NCI-H1092 (cell line): Measurements from ENCODE around the gene LRRC3C.

Experiments
- DNase-seq: peaks from one replicate; lab custom pipeline; 2025; lab: John Stamatoyannopoulos, UW

Gene LRRC3C

DNA sequence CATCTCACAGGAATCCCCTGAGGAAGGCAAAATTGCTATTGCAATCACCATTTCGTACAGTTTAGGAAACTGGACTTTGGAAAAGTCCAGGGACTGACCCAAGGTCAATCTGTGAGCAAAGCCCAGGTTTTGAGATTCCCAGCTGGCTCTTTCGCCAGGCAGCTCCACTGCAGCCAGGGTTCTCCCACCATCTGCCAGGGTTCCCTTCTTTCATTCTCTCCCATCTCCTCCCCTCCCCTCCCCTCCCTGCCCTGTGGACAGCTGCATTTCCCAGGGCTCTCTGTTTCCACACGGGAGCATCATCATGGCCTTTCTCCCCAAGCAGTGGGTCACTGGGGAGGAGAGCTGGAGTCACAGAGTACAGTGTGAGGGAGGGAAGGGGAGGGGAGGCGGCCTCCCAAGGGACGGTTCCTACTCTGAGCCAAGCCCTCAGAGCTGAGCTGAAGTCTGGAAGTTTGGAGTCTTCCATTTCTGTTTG, 23.4 kb downstream of the LRRC3C start:
- DNase-seq: no peak

DNA sequence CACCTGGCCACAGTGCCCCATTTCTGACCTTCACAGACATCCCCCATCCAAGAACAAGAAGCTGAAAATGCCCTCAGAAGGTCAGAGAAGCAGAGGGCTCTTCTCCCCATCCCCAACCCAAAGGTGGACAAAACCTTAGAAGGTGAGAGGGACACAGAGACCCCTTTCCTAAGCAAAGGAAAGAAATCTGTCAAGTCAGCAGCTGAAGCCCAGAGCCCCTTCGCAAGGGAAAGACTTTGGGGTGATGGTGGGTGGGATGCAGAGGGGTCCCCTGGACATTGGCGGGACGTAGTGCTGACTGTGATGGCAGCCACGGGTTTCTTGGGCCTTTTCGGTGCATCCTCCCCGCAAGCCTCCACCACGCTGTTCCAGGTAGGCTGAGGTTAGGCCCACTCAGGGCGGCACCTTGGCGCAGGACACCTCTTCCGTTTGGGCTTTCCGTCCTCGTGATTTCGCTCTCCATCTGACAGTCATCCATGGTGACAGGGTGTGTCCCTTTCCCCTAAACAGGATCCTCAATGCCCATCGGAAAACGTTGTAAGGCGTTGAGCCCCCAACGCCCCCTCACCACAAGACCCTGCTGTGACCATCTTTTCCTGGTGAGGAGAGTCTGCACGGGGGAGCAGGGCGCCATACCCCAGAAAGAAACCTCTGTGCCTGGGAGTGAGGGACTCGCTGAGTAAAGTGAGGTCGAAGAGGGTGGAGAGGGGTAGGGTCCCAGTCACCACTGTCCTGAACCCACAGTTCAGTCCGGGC, 24.6 kb downstream of the LRRC3C start:
- no peak for DNase-seq

DNA sequence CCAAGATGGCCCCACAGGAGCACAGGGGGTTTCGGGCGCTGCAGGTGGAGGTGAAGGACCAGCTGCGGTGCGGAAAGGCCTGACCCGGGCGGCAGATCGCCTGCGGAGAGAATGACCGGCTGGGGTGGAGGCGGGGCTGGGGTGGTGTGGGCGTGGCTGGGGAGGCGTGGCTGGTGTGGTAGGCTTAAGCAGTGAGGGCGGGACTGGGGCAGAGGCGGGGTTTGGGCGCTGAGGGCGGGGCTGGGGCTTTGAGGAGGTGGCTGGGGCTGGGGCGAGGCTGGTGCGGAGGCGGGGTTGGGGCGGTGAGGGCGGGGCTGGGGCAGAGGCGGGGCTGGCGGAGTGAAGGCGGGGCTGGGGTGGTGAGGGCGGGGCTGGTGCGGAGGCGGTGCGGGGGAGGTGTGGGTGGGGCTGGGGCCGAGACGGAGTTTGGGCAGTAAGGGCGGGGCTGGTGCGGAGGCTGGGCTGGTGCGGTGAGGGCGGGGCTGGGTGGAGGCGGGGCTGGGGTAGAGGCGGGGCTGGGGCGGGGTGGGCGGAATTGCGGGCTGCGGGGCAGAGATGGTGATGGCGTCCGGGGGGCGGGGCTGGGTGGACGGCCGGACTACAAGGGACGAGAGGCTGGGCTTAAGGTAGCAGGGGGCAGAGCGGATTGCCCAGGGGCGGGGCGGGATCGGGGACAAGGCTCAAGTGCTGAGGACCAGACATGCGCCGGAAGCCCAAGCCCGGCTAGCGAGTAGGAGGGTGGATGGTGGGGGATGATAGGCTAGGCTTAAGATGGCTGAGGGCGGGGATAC, 25.3 kb downstream of the LRRC3C start:
- peak; percentile 90 for DNase-seq

DNA sequence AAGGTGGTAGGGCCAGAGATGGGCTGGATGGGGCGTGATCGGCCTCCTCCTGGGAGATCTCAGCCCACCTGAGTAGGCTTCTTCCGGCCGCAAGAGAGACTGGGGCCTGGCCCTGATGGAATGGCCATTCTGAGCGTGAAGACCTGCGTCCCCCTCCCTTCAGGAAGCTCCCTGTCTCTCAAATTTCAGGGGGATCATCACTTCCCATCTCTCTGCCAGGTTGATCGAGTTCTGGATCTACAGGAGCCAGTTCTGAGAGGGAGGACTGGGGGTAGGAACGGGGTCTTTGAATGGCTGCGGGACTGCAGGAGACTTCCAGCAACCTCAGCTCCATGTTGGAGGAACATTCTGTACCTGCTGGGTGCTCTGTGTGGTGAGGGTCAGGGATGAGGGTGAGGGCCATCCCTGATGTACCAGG, 25.9 kb downstream of the LRRC3C start:
- DNase-seq: no peak

DNA sequence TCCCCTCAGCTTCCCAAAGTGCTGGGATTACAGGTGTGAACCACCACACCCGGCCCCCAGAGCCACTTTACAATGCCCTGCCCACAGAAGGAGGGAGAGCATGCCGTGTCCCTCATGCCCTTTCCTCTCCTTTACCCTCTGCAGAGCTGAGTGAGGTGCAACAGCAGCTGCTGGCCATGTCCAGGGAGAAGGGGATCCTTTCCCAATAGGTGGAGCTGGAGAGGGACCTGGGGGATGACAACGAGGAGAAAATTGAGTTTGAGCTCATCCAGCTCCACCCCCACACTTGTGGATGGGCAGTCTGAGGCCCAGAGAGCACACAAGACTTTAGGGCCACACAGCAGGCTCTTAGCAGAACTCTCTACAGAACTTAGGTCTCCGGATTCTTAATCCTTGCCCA, 27.3 kb downstream of the LRRC3C start:
- no peak for DNase-seq

DNA sequence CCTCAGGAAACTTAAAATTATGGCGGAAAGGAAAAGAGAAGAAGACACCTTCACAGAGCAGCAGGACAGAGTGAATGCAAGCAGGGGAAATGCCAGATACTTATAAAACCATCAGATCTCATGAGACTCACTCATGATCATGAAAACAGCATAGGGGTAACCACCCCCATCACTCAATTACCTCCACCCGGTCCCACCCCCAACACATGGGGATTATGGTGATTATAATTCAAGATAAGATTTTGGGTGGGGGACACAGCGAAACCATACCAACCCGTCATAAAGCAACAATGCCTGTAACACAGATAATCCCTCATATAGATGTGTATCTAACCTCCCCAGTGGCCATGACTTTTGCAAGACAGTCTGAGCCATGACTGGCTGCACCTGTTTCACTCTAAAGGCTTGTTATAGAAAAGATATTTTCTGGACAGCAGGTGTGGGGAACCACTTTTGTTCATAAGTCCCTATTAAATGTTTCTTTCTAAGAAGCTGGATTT, 28.2 kb downstream of the LRRC3C start:
- no peak for DNase-seq

DNA sequence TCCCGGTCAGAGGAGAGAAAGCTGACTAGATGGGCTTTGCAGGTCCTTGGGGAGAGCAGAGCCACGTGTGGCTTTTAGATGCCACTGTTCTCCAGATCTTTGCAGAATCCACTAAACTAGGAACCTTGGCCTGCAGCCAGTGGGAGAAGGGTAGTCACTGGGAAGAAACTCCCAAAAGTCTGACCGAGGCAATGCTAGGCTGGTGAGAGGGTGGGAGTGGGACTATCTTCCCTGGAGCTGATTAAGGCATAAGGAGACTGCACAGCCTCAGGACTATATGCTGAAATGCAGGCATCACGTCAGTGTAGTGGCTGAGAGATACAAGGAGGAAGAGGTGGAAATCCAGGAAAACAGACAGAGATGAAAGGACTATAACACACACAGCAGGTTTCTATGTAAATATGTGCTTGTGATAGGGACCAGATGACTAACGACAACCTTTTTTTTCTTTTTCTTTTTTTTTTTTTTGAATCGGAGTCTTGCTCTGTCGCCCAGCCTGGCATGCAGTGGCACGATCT, 33.1 kb downstream of the LRRC3C start:
- DNase-seq: no peak

DNA sequence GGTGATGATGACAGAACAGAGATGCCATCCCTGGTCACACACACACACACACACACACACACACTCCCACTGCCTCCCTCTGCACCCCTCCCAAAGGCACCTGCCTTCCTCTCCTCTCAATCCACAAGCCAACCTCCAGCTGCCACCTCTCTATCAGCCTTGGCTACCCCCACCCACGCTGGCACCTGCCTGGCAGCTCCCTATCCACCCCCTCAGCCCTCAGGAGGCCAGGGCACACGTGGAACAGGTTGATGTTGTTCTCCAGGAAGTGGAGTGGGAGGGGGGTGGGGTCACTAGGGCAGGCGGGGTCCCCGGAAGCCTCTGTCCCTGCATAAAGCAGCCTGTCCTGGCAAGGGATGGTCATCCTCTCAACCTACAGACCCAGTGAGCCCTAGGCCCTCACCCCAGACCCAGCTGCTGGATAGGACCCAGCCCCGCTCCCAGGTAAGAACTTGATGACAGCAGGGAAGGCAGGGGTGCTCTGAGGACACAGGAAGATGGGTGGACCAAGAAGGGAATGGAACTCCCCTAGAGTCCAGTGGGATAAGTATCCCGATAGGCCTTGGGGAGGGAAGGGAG, 35.2 kb downstream of the LRRC3C start, which contains the start of gene GSDMA:
GSDMA (plus strand) TSS at position 363 of the 579 bp plus-strand sequence. CDS start 2,684 bp downstream, outside the sequence.
- no peak for DNase-seq

DNA sequence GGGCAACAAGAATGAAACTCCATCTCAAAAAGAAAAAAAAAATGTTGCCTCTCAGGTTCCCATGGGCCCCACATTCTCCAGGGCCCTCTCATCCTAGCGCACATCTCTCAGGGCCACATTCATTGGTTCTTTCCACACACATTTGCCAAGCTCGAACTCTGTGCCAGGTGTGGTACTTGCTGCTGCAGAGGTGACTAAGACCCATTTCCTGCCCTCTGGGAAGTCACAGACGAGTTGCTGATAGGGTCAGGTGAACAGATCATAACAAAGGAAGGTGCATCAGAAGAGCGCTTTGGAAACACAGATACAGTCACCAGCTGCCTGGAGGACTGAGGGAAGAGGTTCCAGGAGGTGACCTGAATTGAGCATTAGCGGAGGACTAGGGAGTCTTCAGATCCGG, 36.3 kb downstream of the LRRC3C start:
- no peak for DNase-seq

DNA sequence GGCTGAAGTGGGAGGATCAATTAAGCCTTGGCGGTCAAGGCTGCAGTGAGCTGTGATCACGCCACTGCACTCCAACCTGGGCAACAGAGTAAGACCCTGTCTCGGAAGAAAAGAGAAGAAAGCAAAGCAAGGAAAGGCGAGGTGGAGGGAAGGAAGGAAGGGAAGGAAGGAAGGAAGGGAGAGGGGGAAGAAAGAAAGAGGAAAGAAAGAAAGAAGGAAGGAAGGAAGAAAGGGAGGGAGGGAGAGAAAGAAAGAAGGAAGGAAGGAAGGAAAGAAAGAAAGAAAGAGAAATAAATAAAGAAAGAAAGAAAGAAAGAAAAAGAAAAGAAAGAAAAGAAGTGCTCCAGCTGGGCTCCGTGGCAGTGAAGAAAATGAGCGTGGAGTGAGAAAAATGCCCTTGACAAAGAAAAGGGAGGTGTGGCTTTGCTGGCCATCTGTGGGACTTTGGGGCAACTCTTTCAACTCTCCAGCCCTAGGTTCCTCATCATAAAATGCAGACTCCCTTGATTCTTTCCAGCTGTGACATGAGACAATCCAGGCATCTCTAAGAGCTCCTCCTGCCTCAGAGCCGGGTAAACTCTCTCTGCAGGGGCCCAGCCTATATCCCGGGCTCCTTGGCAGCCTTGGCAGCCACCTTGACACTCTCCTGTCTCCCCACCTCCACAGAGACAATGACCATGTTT, 37.6 kb downstream of the LRRC3C start:
- DNase-seq: no peak

DNA sequence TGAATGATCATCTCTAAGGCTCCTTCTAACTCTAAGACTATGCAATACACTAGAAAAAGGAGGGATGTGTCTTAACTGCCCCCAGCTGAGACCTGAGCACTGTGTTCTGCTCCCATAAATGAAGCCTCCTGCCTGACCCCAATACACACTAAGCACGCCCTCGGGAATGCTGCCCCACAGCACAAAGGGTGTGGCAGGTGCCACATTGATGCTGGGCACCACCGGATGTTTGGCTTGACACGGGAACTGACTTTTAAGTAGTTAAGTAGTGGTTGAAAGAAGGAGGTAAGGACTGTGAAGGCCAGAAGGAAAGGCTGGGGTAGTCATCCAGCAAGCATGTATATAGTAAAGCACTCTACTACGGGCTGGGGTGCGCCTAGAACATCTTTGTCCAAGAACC, 39.2 kb downstream of the LRRC3C start:
- DNase-seq: no peak

DNA sequence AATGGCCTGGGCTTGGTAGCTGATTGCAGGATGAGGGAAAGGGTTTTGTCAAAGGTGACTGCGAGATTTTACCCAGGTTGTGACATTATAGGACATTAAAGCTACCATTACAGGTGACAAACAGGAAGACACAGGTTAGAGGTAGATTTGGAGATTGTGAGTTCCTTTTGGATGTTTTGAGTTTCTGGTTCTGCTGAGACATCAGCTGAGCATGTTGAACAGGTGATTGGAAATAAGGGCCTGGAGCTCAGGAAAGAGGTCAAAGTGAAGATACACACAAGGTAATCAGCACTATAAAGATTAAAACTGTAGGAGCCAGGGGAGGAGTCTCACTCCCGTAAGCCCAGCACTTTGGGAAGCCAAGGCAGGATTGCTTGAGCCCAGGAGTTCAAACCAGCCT, 41.2 kb downstream of the LRRC3C start:
- DNase-seq: no peak

DNA sequence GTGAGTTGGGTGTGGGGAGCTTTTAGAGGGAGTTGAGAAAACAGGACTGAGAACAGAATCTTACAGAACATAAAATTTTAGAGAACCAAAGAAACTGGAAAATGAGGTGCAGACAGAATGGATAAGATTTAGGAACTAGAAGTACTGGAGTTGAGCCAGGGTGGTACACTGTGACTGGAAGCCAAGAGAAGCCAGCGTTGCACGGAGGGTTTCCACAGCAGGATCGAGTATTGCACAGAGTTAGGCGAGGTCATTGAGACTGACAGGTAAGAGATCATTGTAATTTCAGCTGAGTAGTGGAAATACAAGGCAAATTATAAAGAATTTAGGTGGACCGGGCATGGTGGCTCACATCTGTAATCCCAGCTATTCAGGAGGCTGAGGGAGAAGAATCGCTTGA, 41.8 kb downstream of the LRRC3C start:
- DNase-seq: no peak

DNA sequence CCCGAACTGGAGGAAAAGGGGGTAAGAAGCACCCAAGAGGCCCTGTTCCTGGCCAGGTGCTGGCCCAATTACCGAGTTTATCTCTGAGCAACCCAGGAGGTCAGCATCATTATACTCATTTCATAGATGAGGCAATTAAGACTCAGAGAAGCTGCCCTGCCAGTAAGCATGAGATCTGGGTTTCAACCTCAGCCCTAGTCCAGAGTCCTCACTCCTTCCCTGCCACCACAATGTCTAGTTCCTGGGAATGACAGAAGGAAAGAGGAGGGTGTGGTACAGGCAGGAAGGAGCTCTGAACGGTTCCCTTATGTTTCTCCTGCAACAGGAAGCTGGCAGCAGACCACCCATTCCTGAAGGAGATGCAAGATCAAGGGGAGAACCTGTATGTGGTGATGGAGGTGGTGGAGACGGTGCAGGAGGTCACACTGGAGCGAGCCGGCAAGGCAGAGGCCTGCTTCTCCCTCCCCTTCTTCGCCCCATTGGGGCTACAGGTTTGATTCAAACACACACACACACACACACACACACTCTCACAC, 42.7 kb downstream of the LRRC3C start:
- DNase-seq: no peak

DNA sequence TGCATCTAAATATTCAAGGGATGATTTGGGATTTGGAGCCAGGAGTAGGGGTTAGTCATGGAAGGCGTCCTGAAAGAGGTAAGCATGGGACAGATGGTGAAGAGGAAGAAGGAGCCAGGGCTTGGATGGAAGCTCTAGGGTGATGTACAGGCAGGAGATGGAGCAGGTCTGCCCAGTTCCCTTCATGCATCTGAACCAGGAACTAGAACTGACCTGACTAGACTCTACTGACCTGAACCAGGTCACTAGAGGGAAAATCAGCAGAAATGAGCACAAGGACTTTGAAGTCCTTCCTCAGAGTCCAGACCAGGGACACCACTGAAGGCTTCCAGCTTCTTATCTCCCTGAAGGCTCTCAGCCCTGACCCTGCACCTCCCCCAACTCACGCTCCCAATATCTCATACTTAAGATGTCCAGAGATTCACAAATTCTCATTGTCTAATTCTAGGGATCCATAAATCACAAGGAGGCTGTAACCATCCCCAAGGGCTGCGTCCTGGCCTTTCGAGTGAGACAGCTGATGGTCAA, 43.6 kb downstream of the LRRC3C start:
- no peak for DNase-seq

DNA sequence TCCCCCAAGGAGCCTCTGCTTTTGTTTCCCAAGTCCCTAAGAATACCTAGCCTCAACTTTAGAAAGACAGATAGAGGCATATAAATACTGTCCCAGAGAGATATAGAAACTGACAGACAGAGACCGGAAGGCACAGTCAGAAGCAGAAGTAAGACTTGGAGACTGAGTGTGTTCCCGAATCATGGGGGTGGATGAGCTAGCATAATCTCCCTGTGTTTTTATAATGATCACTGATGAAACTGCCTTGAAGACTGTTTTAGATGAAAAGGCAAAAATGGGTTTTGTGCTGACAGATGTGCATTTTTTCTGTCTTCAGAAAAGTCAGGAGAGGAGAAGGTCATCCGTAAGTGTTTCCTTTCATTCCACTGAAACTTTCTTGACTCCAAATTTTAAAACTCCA, 44.7 kb downstream of the LRRC3C start:
- DNase-seq: no peak

DNA sequence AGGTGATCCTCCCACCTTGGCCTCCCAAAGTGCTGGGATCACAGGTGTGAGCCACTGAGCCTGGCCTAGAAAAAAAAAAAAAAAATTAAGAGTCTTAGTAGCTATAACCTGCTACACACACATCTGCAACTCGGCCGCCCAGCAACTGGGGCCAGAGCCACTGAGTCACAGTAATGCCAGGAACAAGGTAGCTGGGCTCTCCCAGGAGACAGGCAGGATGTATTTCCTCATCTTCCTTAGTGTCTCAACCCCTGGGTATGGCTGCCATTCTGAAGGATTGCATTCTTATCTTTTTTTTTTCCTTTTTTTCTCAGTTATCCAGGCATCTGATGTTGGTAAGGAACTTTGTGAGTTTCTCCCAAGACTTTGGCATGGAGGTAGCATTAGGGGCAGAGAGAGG, 46.0 kb downstream of the LRRC3C start:
- DNase-seq: no peak

DNA sequence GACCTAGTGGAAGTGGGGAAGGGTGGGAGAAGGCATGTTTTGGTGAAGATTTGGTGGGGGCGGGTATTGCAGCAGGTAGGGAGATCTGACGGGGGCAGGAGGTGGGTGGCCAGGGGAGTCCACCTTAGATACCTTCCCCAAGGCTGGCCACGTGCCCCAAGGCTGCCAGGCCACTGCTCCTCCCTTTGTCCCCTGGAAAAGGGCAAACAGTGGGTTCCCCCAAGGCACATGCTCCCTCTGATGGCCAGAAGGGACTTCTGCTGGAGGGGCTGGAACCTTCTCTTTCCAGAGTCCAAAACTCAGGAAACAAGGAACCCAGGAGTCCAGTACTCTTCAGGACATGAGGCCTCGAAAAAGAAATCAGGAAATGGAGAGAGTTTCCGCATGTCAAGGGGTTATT, 46.9 kb downstream of the LRRC3C start:
- DNase-seq: no peak

DNA sequence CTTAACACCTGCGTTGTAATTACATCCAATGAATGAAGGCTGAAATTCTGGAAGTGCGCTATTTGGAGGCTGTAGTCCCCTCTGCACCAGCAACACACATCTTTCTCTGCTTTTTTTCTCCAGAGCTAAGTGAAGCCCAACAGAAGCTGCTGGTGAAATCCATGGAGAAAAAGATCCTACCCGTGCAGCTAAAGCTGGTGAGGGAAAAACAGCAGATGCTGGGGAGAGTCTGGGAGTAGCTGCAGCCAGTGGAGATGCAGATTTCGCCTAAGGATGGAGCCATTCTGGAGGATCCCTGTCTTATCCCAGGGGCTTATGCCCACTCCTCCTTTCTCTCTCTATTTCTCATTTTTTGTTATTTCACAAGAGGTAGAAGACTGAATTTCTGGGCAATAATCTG, 48.3 kb downstream of the LRRC3C start:
- DNase-seq: no peak

DNA sequence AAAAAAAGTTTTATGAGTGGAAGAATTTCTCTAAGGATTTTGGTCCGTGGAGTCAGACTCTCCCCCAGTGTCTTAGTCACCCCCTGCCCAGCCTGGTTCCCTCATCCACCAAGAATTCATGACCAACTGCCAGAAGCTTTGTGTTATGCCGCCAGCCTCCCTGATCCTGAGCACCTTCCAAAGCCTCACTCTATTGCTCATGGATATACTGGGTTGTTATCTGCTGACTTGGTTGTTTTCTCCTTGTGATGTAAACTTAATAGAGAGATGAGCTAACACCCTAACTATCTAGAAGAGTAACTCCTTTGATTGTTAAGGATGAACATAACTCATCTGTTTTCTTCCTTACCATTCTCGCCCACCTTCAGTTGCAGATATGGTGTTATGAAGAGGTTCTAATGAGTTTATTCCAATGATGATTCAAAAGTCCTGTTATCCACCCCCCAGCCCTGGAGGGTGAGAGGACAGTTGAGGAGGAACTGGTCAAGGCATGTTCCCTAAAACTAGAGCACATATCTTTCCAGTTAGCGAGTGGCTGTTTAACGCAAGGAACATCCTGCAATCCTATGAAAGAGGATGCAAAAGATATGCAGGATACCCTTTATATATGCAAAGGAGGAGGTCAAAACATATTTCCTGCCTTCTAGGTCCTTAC, 51.6 kb downstream of the LRRC3C start:
- DNase-seq: no peak

DNA sequence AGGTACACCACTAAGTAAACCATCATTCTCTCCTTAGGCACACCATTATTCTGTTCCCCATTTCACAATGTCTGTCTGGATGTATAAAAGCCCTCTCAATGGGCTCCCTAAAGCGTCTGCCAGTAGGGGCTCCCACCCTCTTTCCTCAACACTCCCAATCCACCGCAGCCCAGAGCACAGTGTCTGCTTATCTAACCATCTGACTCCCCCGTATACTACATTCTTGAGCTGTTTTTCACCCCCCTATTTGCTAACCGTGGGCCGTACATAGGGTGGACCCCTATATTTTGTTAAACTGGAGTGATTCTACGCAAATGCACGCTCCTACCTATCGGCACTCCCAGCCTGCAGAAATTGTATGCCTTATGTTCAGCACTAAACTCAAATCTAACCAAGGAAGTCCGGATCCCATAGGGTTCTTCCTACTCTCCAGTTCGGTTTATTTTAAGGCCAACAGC, 52.4 kb downstream of the LRRC3C start:
- no peak for DNase-seq
